Cerebellar nuclear complex (tissue), 1 donor: Measurements from ENCODE around the gene ARHGAP8.

ENCODE experiments used
- DNase-seq, 2 experiments: peaks; one replicate each; lab custom pipeline; 2025; lab: John Stamatoyannopoulos, UW

Gene ARHGAP8

GRCh38 chr22:44862281-44862680 lies 109.9 kb downstream of the ARHGAP8 start:
- no peak for DNase-seq

- no peak for DNase-seq
Measured at GRCh38 chr22:44862981-44863860, 110.8 kb downstream of the ARHGAP8 start.

- no peak for DNase-seq
Measured at GRCh38 chr22:44865193-44866057, 113.0 kb downstream of the ARHGAP8 start.

- no peak for DNase-seq
Measured at GRCh38 chr22:44869196-44869595, 116.8 kb downstream of the ARHGAP8 start.

GRCh38 chr22:44870021-44870420 lies 117.6 kb downstream of the ARHGAP8 start:
- DNase-seq: no peak

GRCh38 chr22:44871782-44872181 lies 119.4 kb downstream of the ARHGAP8 start:
- no peak for DNase-seq

- no peak for DNase-seq
Measured at GRCh38 chr22:44876921-44877320, 124.5 kb downstream of the ARHGAP8 start.

- no peak for DNase-seq
Measured at GRCh38 chr22:44878483-44879300, 126.3 kb downstream of the ARHGAP8 start.

- DNase-seq: no peak
Measured at GRCh38 chr22:44879301-44879680, 126.9 kb downstream of the ARHGAP8 start.

GRCh38 chr22:44880610-44881290 lies 128.4 kb downstream of the ARHGAP8 start:
- DNase-seq: no peak

GRCh38 chr22:44881624-44882023 lies 129.2 kb downstream of the ARHGAP8 start:
- no peak for DNase-seq

- DNase-seq: no peak
Measured at GRCh38 chr22:44882226-44882905, 130.0 kb downstream of the ARHGAP8 start.

GRCh38 chr22:44883011-44883421 lies 130.6 kb downstream of the ARHGAP8 start:
- DNase-seq: no peak

GRCh38 chr22:44884562-44884961 lies 132.2 kb downstream of the ARHGAP8 start:
- DNase-seq: no peak

GRCh38 chr22:44884968-44885805 lies 132.8 kb downstream of the ARHGAP8 start:
- no peak for DNase-seq

GRCh38 chr22:44885806-44886360 lies 133.5 kb downstream of the ARHGAP8 start:
- no peak for DNase-seq

GRCh38 chr22:44887941-44888366 lies 135.6 kb downstream of the ARHGAP8 start:
- no peak for DNase-seq

- DNase-seq: no peak
Measured at GRCh38 chr22:44888491-44889254, 136.3 kb downstream of the ARHGAP8 start.
